Activated T-cell treated with anti-CD3 and anti-CD28 coated beads for 48 hours (primary cell): ENCODE results near the gene OR2A1.
"Not testable (repeated sequence)": the region's sequence is repeated elsewhere in the genome, so short reads cannot be mapped to it uniquely, and the experiment has no call there.

ENCODE experiments used
- DNase-seq: peaks from one replicate; pipeline ENCODE4 v3.0.0-alpha.2; 2020; ENCODE audit warnings: low read depth

OR2A1 gene

GRCh38 chr7:144325868-144326267, 13.6 kb downstream of the OR2A1 start:
- not testable (repeated sequence) for DNase-seq

DNA sequence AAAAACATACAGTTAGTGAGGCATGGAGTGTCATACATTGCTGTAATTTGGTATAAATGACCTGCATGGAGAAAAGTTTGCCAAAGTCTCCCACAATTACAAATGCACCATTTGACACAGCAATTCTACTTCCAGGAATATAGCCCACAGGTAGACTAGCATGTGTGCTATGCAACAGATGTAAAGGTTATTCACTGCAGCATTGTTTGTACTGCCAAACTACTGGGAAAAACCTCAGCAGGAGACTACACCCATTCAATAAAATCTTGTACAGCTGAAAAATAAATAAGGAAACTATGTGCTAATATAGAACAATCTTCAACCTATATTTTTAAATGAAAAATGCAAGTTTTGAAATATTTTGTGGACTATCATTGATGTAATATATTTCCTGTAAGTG, 17.8 kb downstream of the OR2A1 start:
- DNase-seq, result not testable (repeated sequence)

- not testable (repeated sequence) for DNase-seq
Observed at GRCh38 chr7:144331221-144331995, 19.2 kb downstream of the OR2A1 start.

- not testable (repeated sequence) for DNase-seq
Observed at GRCh38 chr7:144331996-144332288, 19.7 kb downstream of the OR2A1 start.

- DNase-seq, result not testable (repeated sequence)
Observed at GRCh38 chr7:144348625-144349024, 36.4 kb downstream of the OR2A1 start.

GRCh38 chr7:144351667-144352066, 39.4 kb downstream of the OR2A1 start:
- DNase-seq, result not testable (repeated sequence)

GRCh38 chr7:144355176-144355822, 43.1 kb downstream of the OR2A1 start, which contains the start of gene ARHGEF5:
Gene ARHGEF5 (plus strand): TSS chr7:144355402. CDS start chr7:144362670, 7,268 bp downstream.
- DNase-seq, result not testable (repeated sequence)

DNA sequence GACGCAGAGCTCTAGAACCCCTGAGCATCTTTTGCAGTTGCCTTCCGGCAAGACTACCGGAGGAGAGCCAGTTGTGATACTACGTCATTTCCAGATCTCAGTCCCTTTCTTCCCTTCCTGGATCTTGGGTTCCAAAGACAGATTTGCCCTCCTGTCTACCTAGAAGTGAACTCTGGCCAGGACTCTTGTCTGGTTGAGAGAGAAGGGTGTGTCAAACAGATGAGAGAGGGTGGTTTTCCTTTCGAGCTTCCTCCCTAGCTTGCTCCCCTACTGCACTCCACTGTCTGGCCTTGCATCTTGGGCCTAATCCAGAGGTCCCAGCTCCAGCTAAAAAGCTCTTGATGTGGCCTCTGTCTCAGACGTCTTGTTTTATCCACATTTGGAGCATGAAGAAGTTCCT, 44.0 kb downstream of the OR2A1 start:
- DNase-seq, result not testable (repeated sequence)

DNA sequence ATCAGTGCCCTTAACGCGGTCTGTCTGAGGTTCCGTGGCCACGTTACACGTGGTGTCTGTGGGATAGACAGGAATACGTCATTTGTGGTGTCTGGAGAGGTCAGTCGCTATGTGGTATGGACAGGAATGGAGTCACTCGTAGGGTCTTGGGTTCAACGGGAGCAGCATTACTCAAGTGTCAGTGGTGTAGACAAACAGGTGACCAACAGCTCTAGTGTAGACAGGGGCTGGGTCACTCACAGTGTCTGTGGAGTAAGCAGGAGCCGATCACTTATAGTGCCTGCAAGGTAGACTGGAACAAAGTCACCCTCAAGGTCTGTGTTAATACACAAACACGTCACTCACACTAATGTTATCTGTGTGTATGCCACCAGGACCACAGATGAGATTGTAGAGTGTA, 44.6 kb downstream of the OR2A1 start:
- not testable (repeated sequence) for DNase-seq

DNA sequence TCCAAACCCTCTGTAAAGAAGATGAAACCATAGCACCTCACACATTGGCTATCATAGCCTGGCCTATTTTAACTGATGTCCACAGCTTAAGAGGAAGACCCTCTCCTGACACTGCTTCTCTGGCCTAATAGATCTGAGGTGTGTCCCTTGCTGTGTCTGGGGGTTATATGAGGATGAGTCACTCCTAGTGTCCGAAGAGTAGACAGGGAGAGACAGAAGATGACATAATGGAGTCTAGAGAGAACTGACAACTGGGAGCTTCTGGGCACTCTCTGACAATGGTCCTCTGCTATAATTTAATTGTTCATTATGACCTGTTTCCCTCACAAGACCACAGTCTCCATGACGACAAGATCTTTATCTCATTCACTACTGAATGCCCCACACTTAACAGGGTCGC, 49.8 kb downstream of the OR2A1 start:
- DNase-seq, result not testable (repeated sequence)

- not testable (repeated sequence) for DNase-seq
Observed at GRCh38 chr7:144365523-144365922, 53.3 kb downstream of the OR2A1 start.

DNA sequence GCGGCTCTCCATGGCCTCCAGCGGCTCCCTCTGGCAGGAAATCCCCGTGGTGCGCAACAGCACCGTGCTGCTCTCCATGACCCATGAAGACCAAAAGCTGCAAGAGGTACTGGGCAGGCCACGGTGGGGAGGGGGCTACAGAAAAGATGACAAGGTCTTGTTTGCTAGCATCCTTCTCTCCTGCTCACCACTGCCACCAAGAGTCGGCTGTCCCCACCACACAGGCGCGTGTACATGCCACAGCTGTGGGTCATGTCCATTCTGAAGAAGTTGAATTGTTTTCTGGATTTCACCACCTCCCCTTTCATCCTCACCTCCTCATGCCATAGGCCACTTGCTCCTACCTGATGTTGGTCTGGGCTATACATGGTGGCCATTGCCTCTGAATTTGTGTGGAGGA, 55.0 kb downstream of the OR2A1 start:
- not testable (repeated sequence) for DNase-seq

- not testable (repeated sequence) for DNase-seq
Observed at GRCh38 chr7:144369221-144369620, 57.0 kb downstream of the OR2A1 start.
